Stimulated activated CD4-positive, alpha-beta T cell treated with anti-CD3 and anti-CD28 coated beads, Interleukin-15, amount 100 ng/mL, for 24 hours (primary cell): ENCODE measurements around the gene UGT1A6.
"Not testable (repeated sequence)": the region's sequence is repeated elsewhere in the genome, so short reads cannot be mapped to it uniquely, and the experiment has no call there.

ENCODE experiments used
- DNase-seq: peaks from one replicate; pipeline ENCODE4 v3.0.0-alpha.2; 2020

UGT1A6 gene

GRCh38 chr2:233692648-233693047, at the start of gene UGT1A6:
Gene UGT1A6 (plus strand): TSS chr2:233692890. CDS start chr2:233693005, 115 bp downstream.
- DNase-seq, result no peak

DNA sequence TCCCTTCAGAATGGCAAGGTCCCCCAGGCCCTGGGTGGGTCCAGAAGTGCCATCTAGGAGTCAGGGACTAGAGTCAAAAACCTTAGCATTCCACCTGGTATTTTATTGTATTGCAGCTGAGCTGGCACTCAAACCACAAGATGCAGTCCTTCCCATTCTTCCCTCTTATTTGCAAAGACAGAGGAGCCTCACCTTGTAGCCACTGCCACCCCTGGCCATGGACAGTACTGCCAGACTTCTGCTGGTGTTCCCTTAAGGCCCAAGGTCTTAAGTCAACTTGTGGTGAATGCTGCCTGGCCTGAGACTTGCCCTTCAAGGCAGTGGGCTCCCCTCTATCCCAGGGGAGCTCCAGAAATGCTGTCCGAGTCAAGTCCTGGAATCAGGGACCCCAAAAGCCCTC, 49.6 kb upstream of the UGT1A6 start:
- DNase-seq, result no peak

DNA sequence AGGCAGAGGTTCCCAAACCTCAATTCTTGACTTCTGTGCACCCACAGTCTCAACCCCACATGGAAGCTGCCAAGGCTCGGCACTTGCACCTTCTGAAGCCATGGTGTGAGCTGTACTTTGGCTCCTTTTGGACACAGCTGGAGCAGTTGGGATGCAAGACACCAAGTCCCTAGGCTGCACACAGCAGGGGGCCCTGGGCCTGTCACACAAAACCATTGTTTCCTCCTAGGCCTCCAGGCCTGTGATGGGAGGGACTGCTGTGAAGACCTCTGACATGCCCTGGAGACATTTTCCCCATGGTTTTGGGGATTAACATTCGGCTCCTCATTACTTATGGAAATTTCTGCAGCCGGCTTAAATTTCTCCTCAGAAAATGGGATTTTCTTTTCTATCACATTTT, 46.7 kb upstream of the UGT1A6 start:
- DNase-seq, result not testable (repeated sequence)

GRCh38 chr2:233650981-233651380, 41.7 kb upstream of the UGT1A6 start:
- no peak for DNase-seq

DNA sequence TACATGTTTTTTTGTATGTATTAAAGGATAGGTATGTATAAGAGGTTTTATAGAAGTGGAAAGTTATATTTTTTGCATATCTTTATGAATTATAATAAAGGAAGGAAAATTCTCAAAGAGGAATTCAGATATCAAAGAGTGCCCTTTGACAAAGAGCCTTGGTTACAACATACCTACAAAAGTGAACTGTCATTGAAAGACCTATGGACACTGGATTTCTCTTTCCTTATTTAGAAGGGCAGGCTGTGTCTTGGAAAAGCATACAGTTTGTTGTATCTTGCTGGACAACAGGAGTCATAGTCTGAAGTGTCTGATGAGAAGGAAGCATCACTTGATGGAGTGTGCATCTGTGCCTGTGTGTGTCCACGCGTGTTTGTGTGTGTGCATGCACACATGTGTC, 41.3 kb upstream of the UGT1A6 start:
- DNase-seq, result no peak

DNA sequence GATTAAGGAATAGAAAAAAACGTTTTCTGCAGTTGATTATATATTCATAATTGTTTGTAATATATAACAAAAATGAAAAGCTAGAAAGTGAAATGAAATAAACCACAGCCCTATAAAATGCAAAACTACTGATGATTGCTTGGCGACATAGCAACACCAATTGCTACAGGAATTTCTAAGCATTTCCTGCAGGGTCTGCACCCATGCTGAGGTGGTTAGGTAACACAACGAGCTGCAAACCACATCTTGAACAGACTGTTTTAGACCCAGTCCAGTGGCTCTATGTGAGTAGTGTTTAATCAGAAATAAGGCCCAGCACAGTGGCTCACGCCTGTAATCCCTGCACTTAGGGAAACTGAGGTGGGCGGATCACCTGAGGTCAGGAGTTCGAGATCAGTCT, 38.2 kb upstream of the UGT1A6 start:
- no peak for DNase-seq

GRCh38 chr2:233655043-233655442, 37.6 kb upstream of the UGT1A6 start:
- DNase-seq, result no peak

GRCh38 chr2:233655943-233656342, 36.7 kb upstream of the UGT1A6 start:
- not testable (repeated sequence) for DNase-seq

- no peak for DNase-seq
Measured at GRCh38 chr2:233656443-233656842, 36.2 kb upstream of the UGT1A6 start.

GRCh38 chr2:233658610-233659009, 34.1 kb upstream of the UGT1A6 start:
- DNase-seq, result no peak

GRCh38 chr2:233663911-233664310, 28.8 kb upstream of the UGT1A6 start:
- no peak for DNase-seq

GRCh38 chr2:233668605-233669260, 24.0 kb upstream of the UGT1A6 start:
- no peak for DNase-seq

DNA sequence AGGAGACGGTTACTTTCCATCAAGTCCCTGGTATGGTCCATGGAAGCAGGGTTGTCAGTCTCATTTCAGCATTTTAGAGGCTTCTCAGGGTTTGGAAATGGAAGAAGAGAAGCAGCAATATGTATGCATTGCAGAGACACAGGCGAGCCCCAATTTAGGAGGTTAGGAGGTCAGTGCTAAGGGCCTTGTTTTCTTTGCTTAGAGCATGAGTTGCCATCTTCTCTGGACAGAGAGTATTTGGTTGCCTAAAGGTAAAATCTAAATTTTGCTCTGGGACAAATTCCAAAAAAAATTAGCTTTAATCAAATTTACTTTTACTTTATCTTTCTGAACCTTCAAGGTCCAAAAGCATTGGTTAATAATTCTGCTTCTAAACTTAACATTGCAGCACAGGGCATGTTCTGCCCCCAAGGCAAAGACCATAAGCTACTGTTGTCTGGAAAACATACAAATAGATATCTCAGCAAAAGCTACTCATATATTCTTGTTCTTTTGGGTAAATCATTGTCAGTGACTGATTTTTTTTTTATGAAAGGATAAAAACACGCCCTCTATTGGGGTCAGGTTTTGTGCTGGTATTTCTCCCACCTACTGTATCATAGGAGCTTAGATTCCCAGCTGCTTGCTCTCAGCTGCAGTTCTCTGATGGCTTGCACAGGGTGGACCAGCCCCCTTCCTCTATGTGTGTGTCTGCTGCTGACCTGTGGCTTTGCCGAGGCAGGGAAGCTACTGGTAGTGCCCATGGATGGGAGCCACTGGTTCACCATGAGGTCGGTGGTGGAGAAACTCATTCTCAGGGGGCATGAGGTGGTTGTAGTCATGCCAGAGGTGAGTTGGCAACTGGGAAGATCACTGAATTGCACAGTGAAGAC, 21.2 kb upstream of the UGT1A6 start, which contains the start of gene UGT1A9:
Gene UGT1A9 (plus strand): TSS at position 609 of the 872 bp plus-strand sequence. CDS start 37 bp downstream, at position 646.
- DNase-seq, result no peak

DNA sequence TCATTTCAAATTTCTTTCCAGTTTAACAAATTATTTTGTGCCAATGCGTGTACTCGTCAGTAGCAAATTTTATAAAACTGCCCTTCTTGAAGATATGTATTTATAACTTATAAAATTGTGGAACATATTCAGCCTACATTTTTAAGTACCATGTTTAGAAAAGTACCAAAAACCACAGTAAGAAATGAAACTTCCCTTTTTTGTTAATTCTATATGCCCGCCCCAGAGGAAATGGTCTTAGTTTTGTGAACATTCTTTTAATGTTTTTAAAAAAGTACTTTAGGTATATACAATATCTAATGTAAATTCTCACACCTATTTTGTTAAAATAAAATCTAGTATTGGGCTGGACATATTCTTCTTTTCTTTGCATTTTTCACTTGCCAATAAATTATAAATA, 19.8 kb upstream of the UGT1A6 start:
- no peak for DNase-seq

DNA sequence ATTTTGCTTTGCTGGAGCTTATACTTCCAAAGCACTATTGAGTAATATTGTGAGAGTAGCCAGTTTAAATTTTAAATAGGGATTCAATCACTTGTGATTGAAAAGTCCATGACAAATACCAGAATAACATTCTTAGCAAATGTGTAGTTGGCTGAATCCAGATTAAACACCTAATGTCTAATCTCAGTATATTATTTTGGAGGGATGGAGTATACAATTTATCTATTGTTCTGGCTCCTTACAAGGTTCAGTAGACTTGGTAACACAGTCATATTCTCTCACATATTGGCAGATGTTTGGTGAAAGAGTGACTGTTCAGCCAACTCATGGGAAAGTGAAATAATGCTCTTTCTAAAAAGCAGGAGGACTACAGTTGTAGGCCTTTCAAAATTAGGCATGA, 18.8 kb upstream of the UGT1A6 start:
- DNase-seq, result no peak

GRCh38 chr2:233674314-233674713, 18.4 kb upstream of the UGT1A6 start:
- no peak for DNase-seq

- no peak for DNase-seq
Measured at GRCh38 chr2:233674995-233675394, 17.7 kb upstream of the UGT1A6 start.

GRCh38 chr2:233676046-233676445, 16.6 kb upstream of the UGT1A6 start:
- no peak for DNase-seq

GRCh38 chr2:233679196-233679595, 13.5 kb upstream of the UGT1A6 start:
- DNase-seq, result no peak

DNA sequence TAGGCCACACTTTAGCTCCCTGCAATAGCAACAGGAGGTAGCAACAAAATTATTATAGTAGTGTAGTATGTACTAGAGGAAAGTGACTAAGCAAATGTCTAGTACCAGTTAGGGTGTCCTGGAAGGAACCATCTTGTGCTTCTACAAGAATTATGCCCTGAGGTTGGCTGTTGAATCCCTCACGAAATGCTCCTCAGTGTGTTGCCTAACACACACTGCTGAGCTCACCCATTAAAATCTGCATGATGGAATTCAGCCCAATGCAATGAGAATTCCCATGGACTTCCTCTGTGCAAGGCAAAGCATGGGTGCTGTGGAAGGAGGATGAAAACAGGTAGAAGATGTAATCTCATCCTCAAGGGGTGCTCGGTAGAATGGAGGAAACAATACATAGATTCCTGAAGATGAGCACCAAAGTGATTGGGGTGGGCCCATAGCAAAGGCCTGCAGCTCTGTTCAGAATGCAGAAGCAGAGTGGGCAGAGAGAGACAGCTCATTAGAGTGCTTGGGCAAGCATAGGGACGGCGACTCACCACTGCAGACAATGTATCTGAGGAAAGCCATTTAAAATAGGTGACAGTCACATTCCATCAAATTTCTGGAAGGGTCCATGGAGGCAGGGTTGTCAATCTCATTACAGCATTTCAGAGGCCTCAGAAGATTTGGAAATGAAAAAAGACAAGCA, 12.2 kb upstream of the UGT1A6 start:
- DNase-seq, result no peak

- no peak for DNase-seq
Measured at GRCh38 chr2:233681521-233682099, 11.1 kb upstream of the UGT1A6 start, which contains the start of gene UGT1A7. Gene UGT1A7 (plus strand): TSS chr2:233681901. CDS start chr2:233681938, 37 bp downstream.

- DNase-seq, result no peak
Measured at GRCh38 chr2:233684640-233685039, 8.1 kb upstream of the UGT1A6 start.

DNA sequence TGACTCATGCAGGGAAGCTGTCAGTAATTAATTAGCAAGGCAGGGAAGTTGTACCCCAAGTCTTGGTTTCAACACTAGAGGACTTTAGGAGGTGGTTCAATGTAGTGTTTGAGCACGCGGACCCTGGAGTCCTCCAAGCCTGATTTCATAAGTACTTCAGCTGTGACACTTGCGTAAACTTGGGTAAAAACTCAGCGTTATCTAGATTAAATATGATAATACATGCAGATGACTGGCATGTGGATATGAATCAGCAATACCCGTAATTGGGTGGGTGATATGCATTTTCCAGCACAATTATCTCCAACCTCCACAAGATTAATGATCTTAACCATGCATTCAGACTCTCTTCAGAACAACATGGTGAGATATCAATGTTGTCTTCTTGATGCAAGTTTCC, 5.8 kb upstream of the UGT1A6 start:
- DNase-seq, result no peak
